Measurements from ENCODE around the gene SIPA1.

Gene SIPA1

DNA sequence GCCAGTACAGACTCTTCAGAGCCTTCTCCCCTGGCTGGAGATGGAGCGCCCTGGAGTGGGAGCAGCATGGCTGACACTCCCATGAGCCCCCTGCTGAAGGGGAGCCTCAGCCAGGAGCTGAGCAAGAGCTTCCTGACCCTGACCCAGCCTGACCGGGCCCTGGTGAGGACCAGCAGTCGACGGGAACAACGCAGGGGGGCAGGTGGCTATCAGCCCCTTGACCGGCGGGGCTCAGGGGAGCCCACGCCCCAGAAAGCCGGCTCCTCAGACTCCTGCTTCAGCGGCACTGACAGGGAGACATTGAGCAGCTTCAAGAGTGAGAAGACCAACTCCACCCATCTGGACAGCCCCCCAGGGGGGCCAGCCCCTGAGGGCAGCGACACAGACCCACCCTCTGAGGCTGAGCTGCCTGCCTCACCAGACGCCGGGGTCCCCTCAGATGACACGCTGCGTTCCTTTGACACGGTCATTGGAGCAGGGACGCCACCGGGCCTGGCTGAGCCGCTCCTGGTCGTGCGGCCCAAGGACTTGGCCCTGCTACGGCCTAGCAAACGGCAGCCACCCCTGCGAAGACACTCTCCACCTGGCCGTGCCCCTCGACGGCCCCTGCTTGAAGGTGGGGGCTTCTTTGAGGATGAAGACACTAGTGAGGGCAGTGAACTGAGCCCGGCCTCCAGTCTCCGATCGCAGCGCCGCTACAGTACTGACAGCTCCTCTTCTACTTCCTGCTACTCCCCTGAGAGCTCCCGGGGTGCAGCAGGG, 19.7 kb upstream of the SIPA1 start:
- peaks cover 63% of the 10 kb centered on the region for H3K36me3 ChIP-seq (ENCODE audit: control insufficient read depth, insufficient read depth, low read length)

DNA sequence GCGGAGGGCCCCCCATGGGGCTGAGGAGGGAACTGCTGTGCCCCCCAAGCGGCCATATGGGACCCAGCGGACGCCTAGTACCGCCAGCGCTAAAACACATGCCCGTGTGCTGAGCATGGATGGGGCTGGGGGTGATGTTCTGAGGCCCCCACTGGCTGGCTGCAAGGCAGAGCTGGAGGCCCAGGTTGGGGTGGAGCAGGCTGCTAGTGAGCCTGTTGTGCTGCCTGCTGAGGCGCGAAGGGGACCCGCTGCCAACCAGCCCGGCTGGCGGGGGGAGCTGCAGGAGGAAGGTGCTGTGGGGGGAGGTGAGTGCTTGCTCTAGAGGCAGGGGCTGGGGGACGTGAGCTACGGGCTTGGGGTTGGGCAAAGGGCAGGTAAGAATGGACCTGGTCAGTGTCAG, 19.1 kb upstream of the SIPA1 start:
- H3K27ac ChIP-seq (ENCODE audit: low read depth, low read length, severe bottlenecking): no peak overlapping the region
- peaks cover 7% of the 10 kb centered on the region for H3K4me1 ChIP-seq (ENCODE audit: control insufficient read depth, insufficient read depth, low read length, poor library complexity, severe bottlenecking)
- H3K36me3 ChIP-seq (ENCODE audit: control insufficient read depth, insufficient read depth, low read length): peaks cover 69% of the 10 kb centered on the region
- H3K9me3 ChIP-seq (ENCODE audit: control insufficient read depth, low read length): no peaks in the 10 kb centered on the region
- WGBS, 2 experiments (ENCODE audit: insufficient coverage in 2 of 2): 95 to 100% methylated on average over 9 to 14 of the region's 14 CpGs
- H3K4me3 ChIP-seq (ENCODE audit: extremely low read depth, insufficient read depth, low read length, poor library complexity, severe bottlenecking): no peak overlapping the region

More for the DNA sequence above, 19.7 kb upstream of the SIPA1 start:
- 96% methylated on average over 26 to 29 of the region's 33 CpGs for WGBS, 2 experiments (ENCODE audit: insufficient coverage in 2 of 2)
- H3K4me3 ChIP-seq (ENCODE audit: extremely low read depth, insufficient read depth, low read length, poor library complexity, severe bottlenecking): no peak overlapping the region
- no peaks in the 10 kb centered on the region for H3K9me3 ChIP-seq (ENCODE audit: control insufficient read depth, low read length)
- H3K27ac ChIP-seq (ENCODE audit: low read depth, low read length, severe bottlenecking): no peak overlapping the region
- H3K4me1 ChIP-seq (ENCODE audit: control insufficient read depth, insufficient read depth, low read length, poor library complexity, severe bottlenecking): peaks cover 10% of the 10 kb centered on the region

DNA sequence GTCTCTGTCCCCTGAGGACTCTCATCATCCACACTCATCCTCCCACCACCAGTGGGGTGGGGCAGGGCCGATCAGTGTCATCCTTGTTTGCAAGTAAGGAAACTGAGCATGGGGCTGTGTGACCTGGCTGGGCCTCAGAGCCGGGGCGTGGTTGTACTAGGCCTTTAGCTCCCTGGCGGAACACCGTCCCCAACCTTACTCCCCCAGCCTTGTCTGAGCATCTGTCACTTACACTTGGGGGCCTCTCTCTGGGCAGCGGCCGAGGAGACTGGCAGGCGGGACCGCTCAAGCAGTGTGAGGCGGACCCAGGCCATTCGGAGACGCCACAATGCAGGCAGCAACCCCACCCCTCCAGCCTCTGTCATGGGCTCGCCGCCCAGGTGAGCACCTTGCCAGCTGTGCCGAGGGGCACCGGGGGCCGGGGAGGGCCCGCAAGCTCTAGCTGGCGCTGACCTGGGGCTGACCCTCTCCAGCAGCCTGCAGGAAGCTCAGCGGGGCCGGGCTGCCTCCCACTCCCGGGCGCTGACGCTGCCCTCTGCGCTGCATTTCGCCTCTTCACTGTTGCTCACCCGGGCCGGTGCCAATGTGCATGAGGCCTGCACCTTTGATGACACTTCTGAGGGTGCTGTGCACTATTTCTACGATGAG, 18.5 kb upstream of the SIPA1 start:
- no peak overlapping the region for H3K4me3 ChIP-seq (ENCODE audit: extremely low read depth, insufficient read depth, low read length, poor library complexity, severe bottlenecking)
- H3K4me1 ChIP-seq (ENCODE audit: control insufficient read depth, insufficient read depth, low read length, poor library complexity, severe bottlenecking): peaks cover 7% of the 10 kb centered on the region
- peaks cover 76% of the 10 kb centered on the region for H3K36me3 ChIP-seq (ENCODE audit: control insufficient read depth, insufficient read depth, low read length)
- no peaks in the 10 kb centered on the region for H3K9me3 ChIP-seq (ENCODE audit: control insufficient read depth, low read length)
- H3K27ac ChIP-seq (ENCODE audit: low read depth, low read length, severe bottlenecking): no peak overlapping the region
- WGBS, 2 experiments (ENCODE audit: insufficient coverage in 2 of 2): 97% methylated on average over 22 to 26 of the region's 29 CpGs

DNA sequence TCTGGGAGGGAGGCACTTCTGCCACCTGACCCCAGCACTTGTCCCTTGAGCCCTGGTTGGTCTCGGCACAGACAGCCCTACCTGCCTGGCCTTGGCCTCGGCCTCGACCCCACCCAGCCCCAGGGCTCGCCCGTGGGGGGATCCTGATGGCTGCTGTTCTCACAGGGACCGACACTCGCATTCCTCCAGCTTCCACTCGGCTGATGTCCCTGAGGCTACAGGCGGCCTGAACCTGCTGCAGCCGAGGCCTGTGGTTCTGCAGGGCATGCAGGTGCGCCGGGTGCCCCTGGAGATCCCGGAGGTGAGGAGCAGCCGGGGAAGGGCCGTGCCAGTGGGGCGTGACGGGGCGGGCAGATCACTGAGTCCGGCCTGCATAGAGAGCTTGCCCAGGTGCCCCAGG, 17.2 kb upstream of the SIPA1 start:
- 87 to 94% methylated on average over 12 to 19 of the region's 19 CpGs for WGBS, 2 experiments (ENCODE audit: insufficient coverage in 2 of 2)
- Histone ChIP-seq H3K4me3 (ENCODE audit: extremely low read depth, insufficient read depth, low read length, poor library complexity, severe bottlenecking) (no peak overlapping the region), H3K4me1 (ENCODE audit: control insufficient read depth, insufficient read depth, low read length, poor library complexity, severe bottlenecking) (peaks cover 7% of the 10 kb centered on the region), H3K9me3 (ENCODE audit: control insufficient read depth, low read length) (no peaks in the 10 kb centered on the region), H3K27ac (ENCODE audit: low read depth, low read length, severe bottlenecking) (no peak overlapping the region), H3K36me3 (ENCODE audit: control insufficient read depth, insufficient read depth, low read length) (peaks cover 85% of the 10 kb centered on the region)

DNA sequence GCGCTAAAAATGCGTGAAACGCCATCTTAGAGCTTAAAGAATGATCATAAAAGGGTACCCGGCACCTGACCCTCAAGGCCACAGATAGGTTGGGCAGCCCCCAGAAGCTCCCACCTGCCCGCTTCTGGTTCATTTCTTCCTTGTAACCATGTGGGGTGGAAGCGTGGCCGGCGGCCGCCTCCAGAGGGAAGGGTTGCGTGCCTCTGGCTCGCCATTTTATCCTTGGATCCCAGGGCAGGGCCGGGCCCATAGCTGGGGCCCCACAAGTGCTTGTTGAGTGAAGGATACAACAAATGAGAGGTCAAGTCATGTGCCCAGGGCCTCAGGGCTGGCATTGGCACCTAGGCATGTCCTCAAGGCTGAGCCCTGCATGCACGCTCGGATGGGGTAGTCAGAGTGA, 16.4 kb upstream of the SIPA1 start:
- peaks cover 92% of the 10 kb centered on the region for H3K36me3 ChIP-seq (ENCODE audit: control insufficient read depth, insufficient read depth, low read length)
- no peak overlapping the region for H3K4me3 ChIP-seq (ENCODE audit: extremely low read depth, insufficient read depth, low read length, poor library complexity, severe bottlenecking)
- H3K9me3 ChIP-seq (ENCODE audit: control insufficient read depth, low read length): no peaks in the 10 kb centered on the region
- peaks cover 7% of the 10 kb centered on the region for H3K4me1 ChIP-seq (ENCODE audit: control insufficient read depth, insufficient read depth, low read length, poor library complexity, severe bottlenecking)
- 95 to 96% methylated on average over 11 to 14 of the region's 14 CpGs for WGBS, 2 experiments (ENCODE audit: insufficient coverage in 2 of 2)
- H3K27ac ChIP-seq (ENCODE audit: low read depth, low read length, severe bottlenecking): no peak overlapping the region

DNA sequence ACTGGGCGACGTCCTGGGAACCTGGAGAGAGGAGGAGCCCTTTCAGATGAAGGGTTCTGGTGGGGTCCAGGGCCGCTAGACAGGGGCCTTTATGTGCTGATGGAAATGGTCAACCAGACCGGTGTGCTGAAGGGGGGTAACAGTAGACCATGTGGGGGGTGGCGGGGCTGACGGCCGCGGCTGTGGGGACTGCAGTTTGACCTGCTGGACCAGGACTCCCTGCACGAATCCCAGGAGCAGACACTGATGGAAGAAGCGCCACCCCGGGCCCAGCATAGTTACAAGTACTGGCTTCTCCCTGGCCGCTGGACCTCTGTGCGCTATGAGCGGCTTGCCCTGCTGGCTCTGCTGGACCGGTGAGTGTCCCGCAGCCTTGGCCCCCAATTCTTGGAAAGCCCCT, 15.9 kb upstream of the SIPA1 start:
- Histone ChIP-seq H3K4me1 (ENCODE audit: control insufficient read depth, insufficient read depth, low read length, poor library complexity, severe bottlenecking) (peaks cover 2% of the 10 kb centered on the region), H3K4me3 (ENCODE audit: extremely low read depth, insufficient read depth, low read length, poor library complexity, severe bottlenecking) (no peak overlapping the region), H3K9me3 (ENCODE audit: control insufficient read depth, low read length) (no peaks in the 10 kb centered on the region), H3K27ac (ENCODE audit: low read depth, low read length, severe bottlenecking) (no peak overlapping the region), H3K36me3 (ENCODE audit: control insufficient read depth, insufficient read depth, low read length) (peaks cover 93% of the 10 kb centered on the region)
- 95 to 99% methylated on average over 16 of the region's 16 CpGs for WGBS, 2 experiments (ENCODE audit: insufficient coverage in 2 of 2)

DNA sequence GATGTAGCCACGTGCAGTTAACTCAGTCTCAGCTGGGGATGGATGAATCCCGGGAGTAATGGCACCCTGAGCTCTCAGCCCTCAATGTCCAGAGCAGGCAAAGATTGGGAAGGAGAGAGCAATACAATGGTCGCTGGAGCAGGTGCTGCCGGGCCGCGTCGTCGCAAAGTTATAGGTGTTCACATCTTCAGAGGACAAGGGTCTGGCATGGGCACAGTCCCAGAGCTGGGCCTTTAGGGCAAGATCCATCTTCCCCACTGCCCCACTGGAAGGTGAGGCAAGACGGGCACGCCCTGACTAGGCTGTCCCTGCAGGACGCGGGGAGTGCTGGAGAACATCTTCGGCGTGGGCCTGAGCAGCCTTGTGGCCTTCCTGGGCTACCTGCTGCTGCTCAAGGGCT, 14.7 kb upstream of the SIPA1 start:
- Histone ChIP-seq H3K36me3 (ENCODE audit: control insufficient read depth, insufficient read depth, low read length) (peaks cover 93% of the 10 kb centered on the region), H3K9me3 (ENCODE audit: control insufficient read depth, low read length) (no peaks in the 10 kb centered on the region), H3K4me1 (ENCODE audit: control insufficient read depth, insufficient read depth, low read length, poor library complexity, severe bottlenecking) (no peaks in the 10 kb centered on the region), H3K27ac (ENCODE audit: low read depth, low read length, severe bottlenecking) (no peak overlapping the region), H3K4me3 (ENCODE audit: extremely low read depth, insufficient read depth, low read length, poor library complexity, severe bottlenecking) (no peak overlapping the region)
- 99% methylated on average over 14 of the region's 14 CpGs for WGBS, 2 experiments (ENCODE audit: insufficient coverage in 2 of 2)

DNA sequence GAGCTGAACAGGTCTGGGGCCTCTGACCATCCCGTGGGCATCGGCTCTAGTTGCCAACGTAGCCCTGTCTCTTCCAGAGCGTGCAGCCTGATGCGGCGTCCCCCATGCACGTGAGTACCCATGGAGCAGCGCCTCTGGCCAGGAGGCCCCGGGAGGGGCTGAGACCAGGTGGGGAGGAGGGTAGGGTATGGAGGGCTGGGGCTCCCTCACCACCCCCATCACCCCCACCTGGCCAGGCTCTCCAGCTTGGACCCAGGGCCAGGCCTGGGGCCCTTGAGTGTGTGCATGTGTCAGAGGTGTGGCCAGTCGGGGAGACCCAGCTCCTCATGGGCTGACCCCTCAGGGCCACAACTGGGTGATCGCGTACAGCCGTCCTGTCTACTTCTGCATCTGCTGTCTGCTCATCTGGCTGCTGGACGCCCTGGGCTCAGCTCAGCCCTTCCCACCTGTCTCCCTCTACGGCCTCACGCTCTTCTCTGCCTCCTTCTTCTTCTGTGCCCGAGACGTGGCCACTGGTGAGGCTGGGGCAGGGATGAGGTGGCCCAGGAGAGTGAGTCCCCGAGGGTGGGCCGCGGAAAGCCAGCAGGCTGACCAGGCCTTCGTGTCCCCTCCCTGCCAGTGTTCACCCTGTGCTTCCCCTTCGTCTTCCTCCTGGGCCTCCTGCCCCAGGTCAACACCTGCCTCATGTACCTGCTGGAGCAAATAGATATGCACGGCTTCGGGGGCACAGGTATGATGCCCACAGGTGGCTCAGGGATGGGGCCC, 13.9 kb upstream of the SIPA1 start:
- Histone ChIP-seq H3K9me3 (ENCODE audit: control insufficient read depth, low read length) (no peaks in the 10 kb centered on the region), H3K36me3 (ENCODE audit: control insufficient read depth, insufficient read depth, low read length) (peaks cover 93% of the 10 kb centered on the region), H3K4me3 (ENCODE audit: extremely low read depth, insufficient read depth, low read length, poor library complexity, severe bottlenecking) (no peak overlapping the region), H3K27ac (ENCODE audit: low read depth, low read length, severe bottlenecking) (no peak overlapping the region), H3K4me1 (ENCODE audit: control insufficient read depth, insufficient read depth, low read length, poor library complexity, severe bottlenecking) (no peaks in the 10 kb centered on the region)
- 91 to 96% methylated on average over 18 to 20 of the region's 25 CpGs for WGBS, 2 experiments (ENCODE audit: insufficient coverage in 2 of 2)

DNA sequence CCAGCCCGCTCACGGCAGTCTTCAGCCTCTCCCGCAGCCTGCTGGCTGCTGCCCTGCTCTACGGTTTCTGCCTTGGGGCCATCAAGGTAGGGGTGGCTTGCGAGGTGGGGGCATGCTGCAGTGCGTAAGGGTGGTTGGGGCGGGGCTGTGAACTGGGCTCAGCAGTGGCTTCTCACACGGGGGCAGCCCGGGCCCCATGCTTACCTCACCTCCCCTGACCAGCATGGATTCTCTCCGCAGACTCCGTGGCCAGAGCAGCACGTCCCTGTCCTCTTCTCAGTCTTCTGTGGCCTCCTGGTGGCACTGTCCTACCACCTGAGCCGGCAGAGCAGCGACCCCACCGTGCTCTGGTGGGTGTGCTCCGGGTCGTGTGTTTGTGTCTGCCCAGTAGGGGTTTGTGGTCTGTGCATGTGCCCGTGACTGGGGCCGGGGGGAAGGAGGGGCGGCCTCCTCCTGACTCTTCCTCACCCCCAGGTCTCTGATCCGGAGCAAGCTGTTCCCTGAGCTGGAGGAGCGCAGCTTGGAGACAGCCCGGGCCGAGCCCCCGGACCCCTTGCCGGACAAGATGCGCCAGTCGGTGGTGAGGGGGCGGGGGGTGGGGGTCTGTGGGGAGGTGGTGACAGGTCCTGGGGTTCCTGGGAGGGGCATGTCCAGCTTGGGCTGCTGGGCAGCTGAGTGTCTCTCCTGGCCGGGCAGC, 12.8 kb upstream of the SIPA1 start:
- Histone ChIP-seq H3K27ac (ENCODE audit: low read depth, low read length, severe bottlenecking) (no peak overlapping the region), H3K4me3 (ENCODE audit: extremely low read depth, insufficient read depth, low read length, poor library complexity, severe bottlenecking) (no peak overlapping the region), H3K36me3 (ENCODE audit: control insufficient read depth, insufficient read depth, low read length) (peaks cover 93% of the 10 kb centered on the region), H3K4me1 (ENCODE audit: control insufficient read depth, insufficient read depth, low read length, poor library complexity, severe bottlenecking) (no peaks in the 10 kb centered on the region), H3K9me3 (ENCODE audit: control insufficient read depth, low read length) (no peaks in the 10 kb centered on the region)
- WGBS, 2 experiments (ENCODE audit: insufficient coverage in 2 of 2): 91 to 92% methylated on average over 16 to 17 of the region's 30 CpGs

DNA sequence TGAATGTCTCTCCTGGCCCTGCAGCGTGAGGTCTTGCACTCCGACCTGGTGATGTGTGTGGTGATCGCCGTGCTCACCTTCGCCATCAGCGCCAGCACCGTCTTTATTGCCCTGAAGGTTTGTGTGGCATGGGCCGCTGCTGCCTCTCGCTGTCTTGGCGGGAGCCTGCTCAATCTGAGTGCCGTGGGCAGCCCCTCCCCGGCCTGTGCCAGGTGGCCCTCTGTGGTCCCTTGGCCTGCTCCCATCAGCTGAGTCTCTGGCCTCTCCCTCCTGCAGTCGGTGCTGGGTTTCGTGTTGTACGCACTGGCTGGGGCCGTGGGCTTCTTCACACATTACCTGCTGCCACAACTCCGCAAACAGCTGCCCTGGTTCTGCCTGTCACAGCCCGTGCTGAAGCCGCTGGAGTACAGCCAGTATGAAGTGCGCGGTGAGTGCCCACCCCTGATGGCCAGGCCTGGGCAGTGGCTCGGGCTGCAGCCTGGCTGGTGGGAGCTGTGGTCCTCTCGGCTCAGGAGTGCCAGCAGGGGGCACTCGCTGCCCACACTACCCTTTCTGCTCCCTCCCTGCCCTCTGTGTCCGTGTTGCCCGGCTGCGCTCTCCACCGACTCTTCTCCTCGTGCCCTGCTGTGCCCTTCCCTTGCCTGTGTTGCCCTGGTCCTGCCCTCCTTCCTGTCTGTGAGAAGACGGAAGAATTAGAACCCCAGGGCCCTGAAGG, 12.1 kb upstream of the SIPA1 start:
- no peaks in the 10 kb centered on the region for H3K9me3 ChIP-seq (ENCODE audit: control insufficient read depth, low read length)
- peaks cover 93% of the 10 kb centered on the region for H3K36me3 ChIP-seq (ENCODE audit: control insufficient read depth, insufficient read depth, low read length)
- H3K27ac ChIP-seq (ENCODE audit: low read depth, low read length, severe bottlenecking): no peak overlapping the region
- WGBS, 2 experiments (ENCODE audit: insufficient coverage in 2 of 2): 82 to 85% methylated on average over 28 to 30 of the region's 30 CpGs
- no peaks in the 10 kb centered on the region for H3K4me1 ChIP-seq (ENCODE audit: control insufficient read depth, insufficient read depth, low read length, poor library complexity, severe bottlenecking)
- H3K4me3 ChIP-seq (ENCODE audit: extremely low read depth, insufficient read depth, low read length, poor library complexity, severe bottlenecking): no peak overlapping the region

All from mesodermal cell (in vitro differentiated cells).